Measurements from ENCODE around the gene TMEM45A.

Gene TMEM45A

DNA sequence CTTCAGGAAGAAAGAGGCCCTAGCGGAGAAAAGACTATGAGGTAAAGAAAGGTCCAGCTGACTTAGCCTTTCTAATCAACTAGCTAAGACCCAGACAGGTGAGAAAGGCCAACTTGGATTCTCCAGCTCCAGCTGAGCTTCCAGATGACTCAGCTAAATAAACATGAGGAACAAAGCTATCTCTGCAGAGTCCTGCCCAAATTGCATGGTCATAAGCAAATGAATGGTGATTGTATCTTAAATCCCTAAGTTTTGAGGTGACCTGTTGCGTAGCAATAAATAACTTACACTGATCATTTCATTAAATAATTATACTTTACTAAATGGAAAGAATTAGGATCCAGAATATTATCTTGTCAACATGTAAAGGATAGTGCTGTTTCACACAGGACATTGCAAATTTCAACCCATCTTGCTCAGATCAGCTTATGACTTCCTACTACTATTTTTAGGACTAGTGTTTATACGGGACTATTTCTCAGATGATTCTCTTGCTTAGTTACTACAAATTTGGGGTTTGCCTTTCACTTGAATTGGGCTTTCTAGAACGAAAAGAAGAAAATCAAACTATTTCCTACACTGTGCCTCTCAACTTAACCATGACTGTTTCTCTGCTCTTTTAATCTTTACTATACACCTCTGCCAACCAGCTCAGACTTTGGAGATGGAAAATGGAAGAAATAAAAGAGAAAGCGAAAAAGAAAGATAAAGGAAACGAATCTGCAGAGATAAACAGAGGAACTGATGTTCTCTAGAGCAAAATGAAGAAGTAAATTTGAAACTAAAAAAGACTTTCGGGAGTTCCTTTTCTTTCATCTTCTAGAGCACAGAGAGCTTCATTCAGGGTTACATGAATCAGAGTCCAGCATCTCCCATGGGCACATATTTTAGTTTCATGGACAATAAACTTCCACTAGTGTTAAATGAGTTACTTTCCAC lies 110.4 kb downstream of the TMEM45A start:
- Histone ChIP-seq H3K4me1 (ENCODE audit: insufficient read depth, poor library complexity, severe bottlenecking) (peaks cover 37% of the 10 kb centered on the region), H3K27me3 (ENCODE audit: insufficient read depth, poor library complexity, severe bottlenecking) (no peaks in the 10 kb centered on the region), H3K36me3 (ENCODE audit: low read depth) (no peaks in the 10 kb centered on the region), H3K9me3 (ENCODE audit: severe bottlenecking) (no peaks in the 10 kb centered on the region), H3K4me3 (ENCODE audit: severe bottlenecking) (no peak overlapping the region), H3K27ac (ENCODE audit: poor library complexity, severe bottlenecking) (peak overlapping the region; percentile 82)
- peak; percentile 64 for ATAC-seq (ENCODE audit: low read depth)
- DNase-seq (ENCODE audit: low spot score): no peak
- TF ChIP-seq, protein P1, sequence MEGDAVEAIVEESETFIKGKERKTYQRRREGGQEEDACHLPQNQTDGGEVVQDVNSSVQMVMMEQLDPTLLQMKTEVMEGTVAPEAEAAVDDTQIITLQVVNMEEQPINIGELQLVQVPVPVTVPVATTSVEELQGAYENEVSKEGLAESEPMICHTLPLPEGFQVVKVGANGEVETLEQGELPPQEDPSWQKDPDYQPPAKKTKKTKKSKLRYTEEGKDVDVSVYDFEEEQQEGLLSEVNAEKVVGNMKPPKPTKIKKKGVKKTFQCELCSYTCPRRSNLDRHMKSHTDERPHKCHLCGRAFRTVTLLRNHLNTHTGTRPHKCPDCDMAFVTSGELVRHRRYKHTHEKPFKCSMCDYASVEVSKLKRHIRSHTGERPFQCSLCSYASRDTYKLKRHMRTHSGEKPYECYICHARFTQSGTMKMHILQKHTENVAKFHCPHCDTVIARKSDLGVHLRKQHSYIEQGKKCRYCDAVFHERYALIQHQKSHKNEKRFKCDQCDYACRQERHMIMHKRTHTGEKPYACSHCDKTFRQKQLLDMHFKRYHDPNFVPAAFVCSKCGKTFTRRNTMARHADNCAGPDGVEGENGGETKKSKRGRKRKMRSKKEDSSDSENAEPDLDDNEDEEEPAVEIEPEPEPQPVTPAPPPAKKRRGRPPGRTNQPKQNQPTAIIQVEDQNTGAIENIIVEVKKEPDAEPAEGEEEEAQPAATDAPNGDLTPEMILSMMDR (IDR thresholded peaks at IDR 0.05; ENCODE audit: poor library complexity, severe bottlenecking): no peak

DNA sequence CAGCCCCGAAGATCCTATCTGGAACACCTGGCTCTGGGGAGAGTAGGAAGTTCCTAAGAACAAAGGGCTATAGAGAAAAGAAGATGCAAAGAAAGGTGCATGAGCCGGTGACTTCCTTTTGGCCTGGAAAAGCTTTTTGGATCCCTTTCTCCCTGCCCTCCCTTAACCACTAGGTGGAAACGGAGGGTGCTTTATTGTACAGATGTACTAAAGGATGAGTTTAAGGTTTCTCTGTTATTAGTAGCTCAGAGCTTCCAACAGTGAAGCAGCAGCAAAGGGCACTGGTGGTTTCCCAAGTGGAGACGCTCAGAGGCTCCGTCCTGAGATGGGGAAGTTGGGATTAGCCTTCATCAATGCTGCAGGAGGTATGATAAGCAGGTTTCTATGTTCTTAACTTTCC lies 111.0 kb downstream of the TMEM45A start:
- Histone ChIP-seq H3K9me3 (ENCODE audit: severe bottlenecking) (no peaks in the 10 kb centered on the region), H3K27ac (ENCODE audit: poor library complexity, severe bottlenecking) (peak overlapping the region; percentile 82), H3K4me3 (ENCODE audit: severe bottlenecking) (no peak overlapping the region), H3K36me3 (ENCODE audit: low read depth) (no peaks in the 10 kb centered on the region), H3K4me1 (ENCODE audit: insufficient read depth, poor library complexity, severe bottlenecking) (peaks cover 37% of the 10 kb centered on the region), H3K27me3 (ENCODE audit: insufficient read depth, poor library complexity, severe bottlenecking) (no peaks in the 10 kb centered on the region)
- ATAC-seq (ENCODE audit: low read depth) (peak; percentile 19; the same call in 1 of the 3 replicates), DNase-seq (ENCODE audit: low spot score) (no peak)
- TF ChIP-seq, protein P1 (IDR thresholded peaks at IDR 0.05; ENCODE audit: poor library complexity, severe bottlenecking): peak; percentile 67

DNA sequence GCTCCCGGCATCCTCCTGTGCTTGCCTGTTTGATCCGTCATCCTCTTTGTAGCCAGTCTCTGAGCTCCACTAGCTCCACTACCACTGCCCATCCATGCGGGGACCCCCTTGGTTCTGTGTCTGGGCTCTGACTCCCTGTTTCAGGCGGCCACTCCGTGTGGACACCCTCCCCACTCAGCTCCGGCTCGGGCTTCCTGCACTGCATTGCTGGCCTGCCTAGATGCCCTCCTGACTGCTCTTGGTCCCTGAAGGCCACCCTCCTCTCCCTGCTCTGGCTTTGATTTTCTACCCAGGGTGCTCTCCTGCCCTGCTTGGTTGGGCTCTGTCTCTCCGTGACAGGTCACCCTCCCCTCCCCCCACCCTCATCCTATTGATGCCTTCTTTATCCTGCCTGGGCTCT lies 112.9 kb downstream of the TMEM45A start:
- Histone ChIP-seq H3K9me3 (ENCODE audit: severe bottlenecking) (no peaks in the 10 kb centered on the region), H3K4me1 (ENCODE audit: insufficient read depth, poor library complexity, severe bottlenecking) (peaks cover 30% of the 10 kb centered on the region), H3K27me3 (ENCODE audit: insufficient read depth, poor library complexity, severe bottlenecking) (no peaks in the 10 kb centered on the region), H3K4me3 (ENCODE audit: severe bottlenecking) (no peak overlapping the region), H3K36me3 (ENCODE audit: low read depth) (no peaks in the 10 kb centered on the region), H3K27ac (ENCODE audit: poor library complexity, severe bottlenecking) (no peak overlapping the region)
- DNase-seq (ENCODE audit: low spot score) (no peak), ATAC-seq (ENCODE audit: low read depth) (no peak)
- TF ChIP-seq, protein P1 (IDR thresholded peaks at IDR 0.05; ENCODE audit: poor library complexity, severe bottlenecking): no peak

DNA sequence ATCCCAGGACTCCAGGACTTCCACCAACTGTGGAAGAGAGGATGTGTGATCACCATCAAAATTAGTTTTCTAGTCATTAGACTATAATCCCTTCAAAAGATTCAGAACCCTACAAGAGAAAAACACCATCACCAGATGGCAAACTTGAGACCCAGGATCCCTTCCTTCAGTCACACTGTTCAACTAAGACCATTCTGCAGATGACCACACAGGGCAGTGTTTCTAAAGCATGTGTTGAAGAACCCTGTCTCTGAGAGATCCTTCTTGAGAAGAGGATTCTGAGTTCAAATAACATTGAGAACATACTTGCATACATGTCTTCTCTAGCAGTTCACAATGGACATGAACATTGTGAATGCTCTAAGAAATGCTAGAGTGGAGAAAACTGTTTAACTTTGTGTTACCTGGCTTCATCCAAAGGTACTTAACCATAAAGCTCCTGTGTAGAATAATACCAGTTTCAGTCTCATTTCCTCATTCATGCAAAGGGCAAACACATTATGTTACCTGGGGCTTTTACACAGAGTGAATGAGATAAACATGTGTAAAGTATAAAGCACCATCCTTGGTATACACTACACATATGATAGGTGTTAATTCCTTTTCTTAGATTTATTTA lies 114.6 kb downstream of the TMEM45A start:
- DNase-seq (ENCODE audit: low spot score) (no peak), ATAC-seq (ENCODE audit: low read depth) (no peak)
- no peaks in the 10 kb centered on the region for H3K36me3 ChIP-seq (ENCODE audit: low read depth)
- H3K27me3 ChIP-seq (ENCODE audit: insufficient read depth, poor library complexity, severe bottlenecking): no peaks in the 10 kb centered on the region
- no peaks in the 10 kb centered on the region for H3K9me3 ChIP-seq (ENCODE audit: severe bottlenecking)
- H3K27ac ChIP-seq (ENCODE audit: poor library complexity, severe bottlenecking): no peak overlapping the region
- TF ChIP-seq, protein P1 (IDR thresholded peaks at IDR 0.05; ENCODE audit: poor library complexity, severe bottlenecking): no peak
- H3K4me1 ChIP-seq (ENCODE audit: insufficient read depth, poor library complexity, severe bottlenecking): peaks cover 13% of the 10 kb centered on the region
- H3K4me3 ChIP-seq (ENCODE audit: severe bottlenecking): no peak overlapping the region

Data from RWPE2 (cell line).